Left lung (tissue), 10 donors: ENCODE measurements around the gene ARL6. TPM values are rescaled to one million over a fixed set of nuclear protein-coding genes. Genes with fewer than 3 reads are reported as not detected.

ENCODE experiments used
- ATAC-seq: fragments of 200-7000 bp; cut with Tn5 transposase; one replicate; pipeline ENCODE4 v1.9.1; 2020; ENCODE audit warnings: moderate library complexity
- DNase-seq, 4 donors: peaks; one replicate each; pipeline ENCODE4 v3.0.0-alpha.2; 2013 to 2020
- H3K27ac ChIP-seq, 2 donors: fragments of 200-600 bp; sonication (generic) in 1 of 2; one replicate each; pipeline versions ENCODE4 v1.5.0 to v1.8.0; 2020 to 2021
- H3K27me3 ChIP-seq, 2 donors: fragments of 200-600 bp; sonication (generic) in 1 of 2; one replicate each; pipeline versions ENCODE4 v1.5.0 to v1.8.0; 2020 to 2021
- H3K36me3 ChIP-seq, 2 donors: fragments of 200-600 bp; sonication (generic) in 1 of 2; one replicate each; pipeline versions ENCODE4 v1.5.0 to v1.8.0; 2020 to 2021
- H3K4me1 ChIP-seq, 2 donors: fragments of 200-600 bp; one replicate each; pipeline ENCODE4 v1.8.0; 2021
- H3K4me3 ChIP-seq, 2 donors: fragments of 200-600 bp; sonication (generic) in 1 of 2; one replicate each; pipeline versions ENCODE4 v1.5.0 to v1.8.0; 2020 to 2021; ENCODE audit warnings: mild to moderate bottlenecking in 1 of 2
- H3K9me3 ChIP-seq, 2 donors: fragments of 200-600 bp; sonication (generic) in 1 of 2; one replicate each; pipeline versions ENCODE4 v1.5.0 to v1.8.0; 2020 to 2021
- CTCF ChIP-seq, 2 donors: fragments of 200-600 bp; sonication (generic) in 1 of 2; IDR thresholded peaks; one replicate each; pipeline versions ENCODE4 v1.5.0 to v1.8.0; 2021; ENCODE audit warnings: antibody characterized with exemption in 2 of 2
- intact Hi-C, 2 donors: fragments of 100-400 bp; cut with DNase I; formaldehyde crosslinking; loops; one replicate each; pipeline versions ENCODE4 v1.11.2 to v1.14.2; 2022
- polyA plus RNA-seq, 6 donors: library from polyadenylated mRNA; unstranded; fragments of 120-200 nt; gene quantifications; one replicate each; pipeline ENCODE4 v1.2.1, GENCODE V29; 2013; ENCODE audit not compliant: insufficient read length in 6 of 6
- total RNA-seq, 2 donors: library from RNA; stranded (reverse); fragmentation: NEBNext Ultra II Directional; extraction: Animal tissue kit (Norgen Biotek cat#: 25700); gene quantifications; one replicate each; pipeline ENCODE4 v1.2.1, GENCODE V29; 2021
- donor health status: DM: no; HTN: yes; CAD: no.
- donor health status: DM: no; HTN: no; CAD: no.

ARL6 gene
- total and polyA plus RNA-seq, 8 donors = 9.9 to 27.1 (median 20.3) TPM

GRCh38 chr3:97765336-97765735 lies 778 bp downstream of the ARL6 start:
- ATAC-seq = no peak
- H3K9me3 ChIP-seq = no peaks in the 10 kb centered on the region
- TF ChIP-seq CTCF (IDR thresholded peaks at IDR 0.05) = no peak

DNA sequence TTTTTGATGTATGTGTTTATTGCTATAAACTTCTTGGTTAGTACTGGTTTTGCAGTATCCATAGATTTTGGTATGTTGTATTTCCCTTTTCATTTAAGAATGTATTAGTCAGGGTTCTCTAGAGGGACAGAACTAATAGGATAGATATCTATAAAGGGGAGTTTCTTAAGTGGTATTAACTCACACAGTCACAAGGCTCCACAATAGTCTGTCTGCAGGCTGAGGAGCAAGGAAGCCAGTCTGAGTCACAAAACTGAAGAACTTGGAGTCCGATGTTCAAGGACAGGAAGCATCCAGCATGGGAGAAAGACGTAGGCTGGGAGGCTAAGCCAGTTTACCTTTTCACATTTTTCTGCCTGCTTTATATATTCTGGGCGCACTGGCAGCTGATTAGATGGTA lies 8.4 kb downstream of the ARL6 start:
- ATAC-seq (no peak), DNase-seq (no peak)
- Histone ChIP-seq H3K4me3 (no peak overlapping the region), H3K9me3 (no peaks in the 10 kb centered on the region), H3K27ac (no peak overlapping the region), H3K36me3 (peaks cover 0 to 5% of the 10 kb centered on the region in 2 donors), H3K4me1 (peaks cover 0 to 3% of the 10 kb centered on the region in 2 donors), H3K27me3 (no peaks in the 10 kb centered on the region)
- no peak for TF ChIP-seq CTCF (IDR thresholded peaks at IDR 0.05)
- intact Hi-C loops = no loop called here

More at GRCh38 chr3:97765336-97765735, 778 bp downstream of the ARL6 start:
- no peaks in the 10 kb centered on the region for H3K27me3 ChIP-seq
- H3K4me3 ChIP-seq = peak overlapping the region in 1 of 2 donors; percentile 85
- intact Hi-C loops = no loop called here
- no peak overlapping the region for H3K27ac ChIP-seq
- H3K36me3 ChIP-seq = peaks cover 0 to 5% of the 10 kb centered on the region in 2 donors
- DNase-seq = peak in 1 of 4 donors; percentile 21
- H3K4me1 ChIP-seq = peaks cover 0 to 18% of the 10 kb centered on the region in 2 donors

DNA sequence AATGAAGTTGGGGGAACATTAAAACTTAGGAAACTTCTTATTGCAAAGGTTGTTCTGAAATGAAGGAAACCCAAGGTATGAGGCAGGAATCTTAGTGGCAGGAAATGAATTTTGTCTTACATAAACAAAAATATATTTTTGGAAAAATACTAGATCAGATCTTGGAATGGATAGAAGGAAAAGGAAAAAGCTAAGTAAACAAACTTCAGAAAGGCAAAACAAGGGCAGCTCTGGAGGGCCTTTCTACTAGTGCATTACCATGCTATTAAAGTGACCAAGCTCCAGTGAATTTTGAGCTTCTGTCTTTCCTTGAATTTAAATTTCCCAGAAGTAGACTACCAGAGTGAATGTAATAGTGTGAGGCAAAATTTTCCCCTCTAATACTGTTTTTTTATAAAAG lies 13.6 kb downstream of the ARL6 start:
- H3K27ac ChIP-seq = peak overlapping the region in 1 of 2 donors; percentile 45
- DNase-seq = no peak
- intact Hi-C loops = no loop called here

GRCh38 chr3:97793420-97794019 lies 29.0 kb downstream of the ARL6 start:
- intact Hi-C loops = no loop called here
- ATAC-seq = peak; percentile 74
- no peak overlapping the region for H3K4me3 ChIP-seq

More for the DNA sequence above, 13.6 kb downstream of the ARL6 start:
- no peak for TF ChIP-seq CTCF (IDR thresholded peaks at IDR 0.05)
- no peaks in the 10 kb centered on the region for H3K27me3 ChIP-seq
- H3K4me1 ChIP-seq = peaks cover 0 to 11% of the 10 kb centered on the region in 2 donors
- no peaks in the 10 kb centered on the region for H3K36me3 ChIP-seq
- H3K9me3 ChIP-seq = no peaks in the 10 kb centered on the region
- no peak for ATAC-seq
- H3K4me3 ChIP-seq = no peak overlapping the region

More at GRCh38 chr3:97793420-97794019, 29.0 kb downstream of the ARL6 start:
- Histone ChIP-seq H3K36me3 (no peaks in the 10 kb centered on the region), H3K27me3 (no peaks in the 10 kb centered on the region), H3K27ac (no peak overlapping the region), H3K9me3 (no peaks in the 10 kb centered on the region), H3K4me1 (no peaks in the 10 kb centered on the region)
- DNase-seq = peak in 2 of 4 donors; percentile 37 to 69
- TF ChIP-seq CTCF (IDR thresholded peaks at IDR 0.05) = peak; percentile 60 to 74
